SH-SY5Y (cell line): Measurements from ENCODE around the gene KIRREL2.

Experiments
- GATA2 ChIP-seq: IDR thresholded peaks from 2 replicates; pipeline ENCODE4 v1.6.1; 2011; ENCODE audit warnings: mild to moderate bottlenecking, low read depth, low read length
- GATA3 ChIP-seq: IDR thresholded peaks from 2 replicates; pipeline ENCODE4 v1.6.1; 2011; ENCODE audit warnings: low read depth, mild to moderate bottlenecking, low read length, moderate library complexity

GRCh38 chr19:35913589-35913988 is 56.9 kb downstream of the KIRREL2 start:
- TF ChIP-seq GATA3 (no peak), GATA2 (no peak)
